HG03520 (cell line): Measurements from ENCODE around the gene AHNAK2.

Experiments used
- ATAC-seq: cut with Tn5 transposase; IDR thresholded peaks from one replicate; pipeline ENCODE4 v1.9.1; 2021; ENCODE audit warnings: mild to moderate bottlenecking, moderate library complexity; ENCODE audit not compliant: unreplicated experiment

The AHNAK2 gene

GRCh38 chr14:104973385-104974145, 4.6 kb downstream of the AHNAK2 start:
- no peak for ATAC-seq

DNA sequence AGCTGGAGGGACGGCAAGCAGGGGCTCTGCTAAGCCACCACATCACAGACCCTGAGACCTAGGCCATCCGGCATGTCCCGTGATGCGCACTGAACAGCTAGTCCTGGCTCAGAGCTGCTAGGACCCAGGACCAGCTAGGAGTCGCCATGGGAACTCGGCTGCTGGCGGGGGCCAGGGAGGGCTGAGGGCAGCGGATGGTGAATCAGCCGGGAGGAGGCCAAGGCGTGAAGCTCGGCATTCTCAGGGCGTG, 5.1 kb downstream of the AHNAK2 start:
- no peak for ATAC-seq

GRCh38 chr14:104972301-104973134, 5.7 kb downstream of the AHNAK2 start:
- ATAC-seq = no peak

DNA sequence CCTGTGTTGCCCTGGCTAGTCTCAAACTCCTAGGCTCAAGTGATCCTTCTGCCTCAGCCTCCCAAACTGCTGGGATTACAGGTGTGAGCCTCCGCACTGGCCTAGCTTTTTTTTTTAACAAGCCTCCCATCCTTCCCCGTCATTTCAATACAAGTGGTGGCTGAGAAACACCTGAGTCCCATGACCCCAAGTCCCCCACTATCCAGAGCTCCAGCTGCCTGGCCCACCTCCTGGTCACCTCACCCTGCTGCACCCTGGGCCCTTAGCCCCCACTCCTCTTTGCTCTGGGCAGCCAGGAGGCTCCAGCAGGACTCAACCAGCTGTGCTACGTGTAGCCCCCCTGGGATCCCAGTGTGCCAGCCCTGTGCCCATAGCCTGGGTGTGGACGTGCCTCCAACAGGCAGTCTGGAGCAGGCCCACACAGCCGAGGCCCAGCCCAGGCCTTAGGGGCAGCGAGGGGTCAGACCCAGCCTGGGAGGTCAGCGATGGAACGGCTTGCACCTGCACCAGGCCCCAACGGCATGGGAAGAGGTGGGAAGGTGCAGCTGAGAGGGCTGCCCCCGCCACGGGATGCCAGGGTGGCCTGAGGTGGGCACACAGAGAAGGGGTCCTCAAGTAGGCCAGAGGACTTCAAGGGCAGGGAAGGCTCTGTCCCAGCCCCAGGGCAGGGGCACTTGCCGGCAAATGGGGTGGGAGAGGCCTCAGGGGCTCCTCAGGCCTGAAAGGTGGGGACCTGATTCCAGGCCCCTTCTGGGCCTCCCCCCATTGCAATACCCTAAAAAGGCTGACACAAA, 6.5 kb downstream of the AHNAK2 start:
- no peak for ATAC-seq

GRCh38 chr14:104970231-104971068, 7.7 kb downstream of the AHNAK2 start:
- no peak for ATAC-seq

GRCh38 chr14:104969741-104970230, 8.4 kb downstream of the AHNAK2 start:
- no peak for ATAC-seq

GRCh38 chr14:104968541-104969401, 9.4 kb downstream of the AHNAK2 start:
- no peak for ATAC-seq

- ATAC-seq = no peak
Measured at GRCh38 chr14:104968153-104968527, 10.0 kb downstream of the AHNAK2 start.

- ATAC-seq = no peak
Measured at GRCh38 chr14:104967386-104968152, 10.6 kb downstream of the AHNAK2 start.

- no peak for ATAC-seq
Measured at GRCh38 chr14:104966981-104967385, 11.2 kb downstream of the AHNAK2 start.

- ATAC-seq = no peak
Measured at GRCh38 chr14:104966261-104966865, 11.8 kb downstream of the AHNAK2 start.

GRCh38 chr14:104965561-104966231, 12.5 kb downstream of the AHNAK2 start:
- ATAC-seq = no peak

GRCh38 chr14:104964546-104964945, 13.6 kb downstream of the AHNAK2 start:
- no peak for ATAC-seq

- no peak for ATAC-seq
Measured at GRCh38 chr14:104957146-104958113, 20.7 kb downstream of the AHNAK2 start.

DNA sequence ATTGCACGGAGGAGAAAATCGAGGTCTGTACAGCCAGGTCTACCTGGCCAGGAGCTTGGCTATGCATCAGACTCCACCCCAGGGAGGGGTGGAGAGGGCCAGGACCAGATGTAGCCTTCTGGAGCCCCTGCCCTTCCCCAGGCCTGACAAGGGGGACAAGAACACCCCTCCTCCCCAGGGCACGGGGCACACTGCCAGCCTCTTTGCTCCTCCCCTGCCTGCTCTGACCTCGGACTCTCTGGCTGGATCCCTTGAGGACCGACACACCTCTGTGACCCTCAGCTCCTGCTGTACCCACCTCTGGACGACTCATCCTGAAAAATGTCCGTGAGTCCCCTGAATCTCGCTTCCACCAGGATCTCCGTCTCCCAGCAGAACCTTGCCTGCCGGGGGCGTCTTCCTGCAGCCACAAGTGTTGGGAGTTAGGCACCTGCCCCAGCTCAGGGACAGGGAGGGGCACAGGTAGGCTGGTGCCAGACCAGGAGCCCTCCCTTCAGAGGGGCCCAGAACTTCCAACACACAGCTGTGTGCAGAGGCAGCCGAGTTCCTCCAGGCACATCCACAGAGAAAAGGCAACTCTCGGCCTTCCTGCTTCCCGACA, 21.8 kb downstream of the AHNAK2 start:
- no peak for ATAC-seq

DNA sequence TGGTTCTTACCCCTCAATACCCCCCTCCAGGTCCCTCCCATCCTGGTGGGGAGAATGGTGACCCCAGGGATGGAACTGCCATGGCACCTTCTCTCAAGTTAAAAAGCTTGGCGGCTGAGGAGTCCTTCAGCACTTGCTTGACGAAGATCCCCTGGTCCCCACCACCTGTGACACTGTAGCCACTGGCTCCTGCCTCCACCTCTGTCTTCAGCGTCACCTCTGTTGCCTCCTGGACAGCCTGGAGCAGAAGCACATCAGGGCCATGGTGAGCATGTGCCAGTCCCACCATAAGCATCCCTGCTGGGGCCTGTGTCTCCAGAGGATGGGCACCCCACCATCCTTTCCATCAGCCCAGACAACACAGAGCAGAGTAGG, 22.8 kb downstream of the AHNAK2 start:
- ATAC-seq = no peak
